Measurements from ENCODE around the gene GCSAML. TPM values are rescaled to one million over a fixed set of nuclear protein-coding genes. Genes with fewer than 3 reads are reported as not detected.

Gene GCSAML
- total RNA-seq, 1 donor from 2014 or later = not detected

- intact Hi-C loops (cut with DNase I) = no loop called here
- no peak for DNase-seq (ENCODE audit: low spot score)
Measured at GRCh38 chr1:247561711-247562110, 12.8 kb downstream of the GCSAML start.

DNA sequence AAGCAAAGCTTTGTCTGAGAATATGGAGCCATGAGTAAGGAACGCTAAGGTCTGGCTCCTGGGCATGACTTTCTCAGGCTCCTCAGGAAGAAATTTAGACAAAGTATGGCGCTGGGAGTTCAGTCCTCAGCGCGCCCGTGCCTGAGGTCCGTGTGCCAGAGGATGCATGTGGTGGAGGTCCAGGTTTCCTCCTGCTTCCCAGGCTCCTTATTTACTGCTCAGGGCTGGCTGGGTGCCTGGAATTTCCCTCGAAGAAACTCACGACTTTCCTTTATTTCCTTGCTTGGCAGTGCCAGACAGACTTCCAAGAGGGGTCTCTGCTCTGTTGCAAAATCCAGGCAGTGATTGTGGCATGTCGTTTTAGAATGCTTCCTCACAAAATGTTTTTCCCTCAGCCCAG lies 13.3 kb downstream of the GCSAML start:
- intact Hi-C loops (cut with DNase I) = no loop called here
- DNase-seq (ENCODE audit: low spot score) = no peak

DNA sequence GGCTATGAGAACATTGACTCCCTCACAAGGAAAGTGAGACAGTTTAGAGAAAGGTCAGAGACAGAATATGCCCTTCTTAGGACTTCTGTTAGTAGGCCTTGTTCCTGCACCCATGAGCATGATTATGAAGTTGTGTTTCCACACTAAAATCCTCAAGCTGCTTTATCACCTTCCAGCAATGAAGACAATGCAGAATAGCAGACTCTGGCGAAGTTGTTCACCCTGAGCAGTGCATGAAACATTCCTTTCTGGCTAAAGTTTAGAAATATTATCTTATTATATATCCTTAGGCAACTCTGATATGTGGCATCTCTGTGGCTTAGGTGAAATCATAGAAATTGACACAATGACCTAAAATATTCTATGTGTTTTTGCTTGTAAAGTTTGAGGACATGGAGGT lies 25.3 kb downstream of the GCSAML start:
- no peak for DNase-seq (ENCODE audit: low spot score)
- intact Hi-C loops (cut with DNase I) = no loop called here

DNA sequence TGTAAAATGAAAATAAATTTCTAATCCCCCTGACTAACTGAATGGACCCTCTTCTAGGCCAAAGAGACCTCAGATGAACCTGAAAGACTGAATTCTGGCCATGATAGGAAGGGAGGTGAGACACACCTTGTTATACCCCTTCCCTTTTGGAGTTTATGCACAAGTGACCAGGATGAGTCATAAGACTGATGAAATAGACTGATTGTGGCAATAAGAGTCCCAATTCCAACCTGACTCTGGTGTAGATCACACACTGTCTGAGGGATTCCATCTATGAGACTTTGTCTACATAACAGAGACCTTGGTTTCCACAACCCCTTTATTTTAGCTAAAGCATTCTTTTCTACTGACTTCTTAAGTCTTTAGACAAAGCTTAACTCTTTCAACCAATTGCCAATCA lies 25.7 kb downstream of the GCSAML start:
- intact Hi-C loops (cut with DNase I) = no loop called here
- no peak for DNase-seq (ENCODE audit: low spot score)

DNA sequence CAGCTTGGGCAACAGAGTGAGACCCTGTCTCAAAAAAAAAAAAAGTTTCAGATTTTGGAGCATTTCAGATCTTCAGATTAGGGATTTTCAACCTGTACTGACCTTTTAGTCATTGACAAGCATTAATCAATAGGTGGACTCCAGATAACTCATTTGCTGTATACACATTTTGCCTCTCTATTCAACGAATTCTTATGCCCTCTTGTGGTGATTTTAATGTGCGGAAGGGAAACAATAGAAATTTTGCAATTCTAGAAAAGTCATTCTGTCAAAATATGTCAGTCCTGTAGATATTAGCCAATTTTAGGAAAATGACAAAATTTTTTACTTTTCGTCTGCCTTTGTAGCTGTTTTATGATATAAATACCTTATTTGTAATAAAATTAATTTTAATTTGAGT lies 27.6 kb downstream of the GCSAML start:
- DNase-seq (ENCODE audit: low spot score) = no peak
- intact Hi-C loops (cut with DNase I) = no loop called here

DNA sequence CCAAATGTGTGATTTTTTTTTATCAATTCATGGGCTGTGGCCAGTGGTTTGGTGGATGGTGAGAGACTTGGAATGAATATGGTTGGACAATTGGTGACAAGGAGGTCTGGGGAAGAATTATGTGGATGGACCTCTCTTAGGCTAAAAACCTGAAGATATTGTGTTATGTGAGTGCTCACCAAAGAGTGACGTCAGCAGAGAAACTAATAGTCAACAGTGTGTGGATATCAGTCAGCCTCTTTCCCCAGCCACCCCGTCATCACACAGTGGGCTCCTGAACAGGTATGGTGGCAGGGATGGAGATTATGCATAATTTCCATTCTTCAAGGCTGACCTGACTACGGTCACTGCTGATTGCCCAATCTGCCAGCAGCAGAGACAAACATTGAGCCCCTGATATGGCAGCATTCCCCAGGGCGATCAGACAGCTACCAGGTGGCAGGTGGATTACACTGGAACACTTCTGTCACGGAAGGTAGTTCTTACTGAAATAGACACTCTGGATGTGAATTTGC lies 30.1 kb downstream of the GCSAML start:
- intact Hi-C loops (cut with DNase I) = no loop called here
- no peak for DNase-seq (ENCODE audit: low spot score)

GRCh38 chr1:247588060-247588459 lies 39.1 kb downstream of the GCSAML start, which contains the start of gene OR2G2:
OR2G2 (plus strand) TSS chr1:247588360; CDS start chr1:247588360, 0 bp downstream.
- no peak for DNase-seq (ENCODE audit: low spot score)
- intact Hi-C loops (cut with DNase I) = no loop called here

DNA sequence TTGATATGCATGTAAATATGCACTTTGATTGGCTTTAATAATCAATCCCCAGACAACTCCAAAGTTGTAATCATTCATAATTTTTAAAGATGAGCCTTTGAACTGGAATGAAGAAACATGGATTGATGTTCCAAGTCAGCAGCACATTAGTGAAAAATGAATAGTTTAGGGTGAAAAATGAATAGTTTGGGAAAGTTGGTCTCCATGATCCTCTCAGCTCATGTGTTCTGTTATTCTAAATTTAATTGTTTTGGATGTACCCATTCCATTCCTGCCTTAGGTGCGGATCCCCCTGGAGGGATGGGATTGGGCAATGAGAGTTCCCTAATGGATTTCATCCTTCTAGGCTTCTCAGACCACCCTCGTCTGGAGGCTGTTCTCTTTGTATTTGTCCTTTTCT lies 56.4 kb downstream of the GCSAML start, which contains the start of gene OR2G3:
OR2G3 (plus strand) TSS at position 301 of the 400 bp plus-strand sequence; CDS start at position 301, 0 bp downstream.
- DNase-seq (ENCODE audit: low spot score) = no peak

GRCh38 chr1:247613405-247613804 lies 64.5 kb downstream of the GCSAML start:
- DNase-seq (ENCODE audit: low spot score) = no peak
- intact Hi-C loops (cut with DNase I) = no loop called here

More for the DNA sequence above, 56.4 kb downstream of the GCSAML start, which contains the start of gene OR2G3:
- intact Hi-C loops (cut with DNase I) = no loop called here

DNA sequence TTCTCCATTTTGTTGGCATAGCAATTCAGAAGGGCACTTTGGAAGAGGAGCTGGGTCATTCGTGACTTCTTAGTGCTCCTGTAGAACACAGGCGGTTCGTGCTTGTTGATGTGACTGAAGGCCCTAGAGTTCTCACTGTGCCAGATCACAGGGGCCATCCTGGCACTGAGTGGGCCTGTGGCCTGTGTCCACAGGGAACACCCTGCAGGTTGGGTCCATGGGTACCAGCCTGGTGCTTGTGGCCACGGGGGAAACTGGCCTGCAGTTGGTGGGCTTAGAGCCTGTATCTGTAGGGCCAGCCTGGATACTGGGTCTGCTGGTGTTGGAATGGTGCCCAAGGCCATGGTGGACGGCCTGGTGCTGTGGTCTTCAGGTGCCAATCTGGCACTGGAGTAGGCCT lies 65.7 kb downstream of the GCSAML start:
- DNase-seq (ENCODE audit: low spot score) = no peak
- intact Hi-C loops (cut with DNase I) = no loop called here

Other genes with a start within 250 kb of the GCSAML start
- gene ZNF496, start 217.3 kb upstream of the GCSAML start, total RNA-seq = 17.3 TPM
- 1.1 TPM for gene NLRP3, start 133.0 kb upstream of the GCSAML start, total RNA-seq
- not detected for gene OR2B11, start 91.0 kb upstream of the GCSAML start, total RNA-seq
- gene OR2C3, start 12.7 kb upstream of the GCSAML start, total RNA-seq = not detected
- gene OR2G2, start 39.2 kb downstream of the GCSAML start, total RNA-seq = not detected
- not detected for gene OR2G3, start 56.5 kb downstream of the GCSAML start, total RNA-seq
- not detected for gene OR13G1, start 130.6 kb downstream of the GCSAML start, total RNA-seq
- gene OR6F1, start 167.5 kb downstream of the GCSAML start, total RNA-seq = not detected
- gene OR14K1, start 189.5 kb downstream of the GCSAML start, total RNA-seq = not detected
- gene OR14A2, start 199.0 kb downstream of the GCSAML start, total RNA-seq = not detected
- not detected for gene OR1C1, start 211.4 kb downstream of the GCSAML start, total RNA-seq